ENCODE data around the gene IL1RN. TPM values are rescaled to one million over a fixed set of nuclear protein-coding genes. Genes with fewer than 3 reads are reported as not detected.

Gene IL1RN
- total RNA-seq, 1 experiment from 2014 or later, result 0.48 TPM

GRCh38 chr2:113156278-113157117, 29.1 kb downstream of the IL1RN start:
- DNase-seq (ENCODE audit: low read depth), result no peak

- DNase-seq (ENCODE audit: low read depth), result peak; percentile 23
Measured at GRCh38 chr2:113157118-113157896, 29.9 kb downstream of the IL1RN start.

DNA sequence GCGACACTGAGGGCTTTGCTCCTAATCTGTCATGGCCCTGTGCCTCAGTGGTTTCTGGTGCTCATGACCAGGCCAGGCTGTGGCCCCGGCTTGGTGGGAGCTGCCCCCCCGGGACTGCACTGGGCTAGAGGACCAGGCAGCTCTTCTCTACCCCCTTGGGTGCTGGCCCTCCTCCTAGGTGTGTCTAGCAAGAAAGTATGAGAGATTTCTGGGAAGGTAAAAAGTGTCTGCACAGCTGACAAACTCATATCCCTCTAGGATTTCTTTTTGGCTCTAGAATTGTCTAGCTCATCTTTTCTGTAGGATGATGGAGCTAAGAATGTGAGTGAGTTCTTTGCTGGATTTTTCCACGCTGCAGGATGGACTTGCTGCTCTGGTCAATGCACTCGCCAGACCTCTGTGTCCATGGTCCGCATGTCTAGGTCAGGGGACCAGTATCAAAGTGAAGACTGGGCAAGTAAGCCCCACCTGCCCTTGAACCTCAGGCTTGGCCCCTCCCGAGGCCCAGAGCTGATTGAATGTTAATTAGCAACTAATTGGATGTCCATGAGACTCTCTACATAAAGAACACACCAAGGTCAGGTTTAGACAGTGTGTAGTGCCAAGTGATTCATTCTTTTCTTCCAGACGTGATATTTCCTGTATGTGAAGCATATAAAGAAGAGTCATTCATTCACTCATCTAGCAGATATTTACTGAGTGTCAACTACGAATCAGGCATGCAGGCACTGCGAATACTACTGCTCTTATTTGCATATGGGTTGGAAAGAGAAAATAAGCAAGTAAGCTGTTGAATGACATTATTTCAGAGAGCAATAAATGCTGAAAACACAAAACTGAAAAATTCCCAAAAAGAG, 30.7 kb downstream of the IL1RN start:
- DNase-seq (ENCODE audit: low read depth), result peak; percentile 39

DNA sequence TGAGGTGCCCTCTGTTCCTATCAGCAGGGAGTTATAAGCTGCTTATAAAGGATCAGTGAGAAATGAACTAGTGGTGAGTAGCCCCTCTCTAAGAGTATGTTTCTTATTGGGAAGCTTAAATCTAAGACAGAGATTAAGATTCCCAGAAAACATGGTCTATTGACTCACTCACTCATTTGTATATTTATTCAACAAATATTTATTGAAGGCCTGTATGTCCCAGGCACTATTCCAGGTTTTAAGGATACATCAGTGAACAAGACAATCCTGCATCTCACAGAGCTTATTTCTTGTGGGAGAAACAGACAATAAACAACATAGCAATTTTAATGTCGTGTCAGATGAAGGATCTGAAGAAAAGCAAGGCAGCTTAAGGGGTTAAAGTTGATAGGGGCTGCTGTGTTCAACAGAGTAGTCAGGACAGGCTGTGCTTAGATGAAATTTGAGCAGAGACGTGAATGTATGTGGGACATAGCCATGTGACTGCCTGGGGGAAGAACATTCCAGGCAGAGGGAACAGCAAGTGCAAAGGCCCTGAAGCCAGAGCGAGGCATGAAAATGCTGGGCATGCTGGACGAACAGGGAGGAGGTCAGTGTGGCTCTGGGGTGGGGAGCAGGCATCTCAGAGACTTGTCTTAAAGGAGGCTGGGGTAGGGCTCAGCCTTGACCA, 31.6 kb downstream of the IL1RN start:
- DNase-seq (ENCODE audit: low read depth), result peak; percentile 11

GRCh38 chr2:113160248-113160647, 32.9 kb downstream of the IL1RN start:
- DNase-seq (ENCODE audit: low read depth), result no peak

DNA sequence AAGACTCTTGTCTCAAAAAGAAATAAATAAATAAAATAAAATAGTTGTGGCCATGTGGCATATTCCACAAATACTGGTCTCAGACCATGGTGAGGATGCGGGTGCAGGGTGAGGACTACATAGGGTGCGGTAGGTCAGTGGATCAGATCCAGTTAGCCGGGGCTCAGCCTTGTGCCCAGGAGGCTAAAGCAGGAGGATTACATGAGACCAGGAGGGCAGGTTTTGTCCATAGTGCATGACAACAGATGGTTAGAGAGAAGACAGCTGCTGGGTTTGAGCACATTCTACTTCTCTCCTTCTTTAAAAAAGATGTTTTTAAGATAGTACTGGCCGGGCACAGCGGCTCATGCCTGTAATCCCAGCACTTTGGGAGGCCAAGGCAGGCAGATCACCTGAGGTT, 33.6 kb downstream of the IL1RN start:
- no peak for DNase-seq (ENCODE audit: low read depth)

DNA sequence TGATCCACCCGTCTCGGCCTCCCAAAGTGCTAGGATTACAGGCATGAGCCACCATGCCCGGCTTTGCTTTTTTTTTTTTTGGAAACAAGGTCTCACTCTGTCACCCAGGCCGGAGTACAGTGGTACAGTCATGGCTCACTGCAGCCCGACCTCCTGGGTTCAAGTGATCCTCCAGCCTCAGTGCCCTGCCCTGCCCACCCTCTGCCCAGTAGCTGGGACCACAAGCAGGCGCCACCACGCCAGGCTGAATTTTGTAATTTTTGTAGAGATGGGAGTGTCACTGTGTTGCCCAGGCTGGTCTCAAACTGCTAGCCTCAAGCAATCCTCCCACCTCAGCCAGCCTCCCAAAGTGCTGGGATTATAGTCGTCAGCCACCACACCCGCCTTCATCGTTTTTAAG, 34.8 kb downstream of the IL1RN start:
- no peak for DNase-seq (ENCODE audit: low read depth)

DNA sequence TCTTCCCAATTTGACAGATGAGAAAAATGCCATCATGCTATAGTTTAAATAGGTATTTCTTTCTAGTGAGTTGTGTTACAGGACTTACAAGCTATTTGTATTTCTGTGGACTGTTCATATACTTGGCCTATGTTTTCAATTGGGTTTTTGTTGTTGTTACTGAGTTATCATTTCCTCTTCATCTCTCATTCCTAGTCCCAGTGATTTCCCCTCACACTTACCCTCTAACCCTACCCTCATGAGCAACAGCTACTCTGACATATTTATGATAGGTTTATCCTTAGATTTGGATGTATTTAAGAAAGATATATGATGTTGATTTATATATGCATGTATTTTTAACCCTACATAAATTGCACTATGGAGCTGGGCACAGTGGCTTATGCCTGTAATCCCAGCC, 35.5 kb downstream of the IL1RN start:
- DNase-seq (ENCODE audit: low read depth), result no peak

- DNase-seq (ENCODE audit: low read depth), result no peak
Measured at GRCh38 chr2:113164215-113164929, 37.0 kb downstream of the IL1RN start.

DNA sequence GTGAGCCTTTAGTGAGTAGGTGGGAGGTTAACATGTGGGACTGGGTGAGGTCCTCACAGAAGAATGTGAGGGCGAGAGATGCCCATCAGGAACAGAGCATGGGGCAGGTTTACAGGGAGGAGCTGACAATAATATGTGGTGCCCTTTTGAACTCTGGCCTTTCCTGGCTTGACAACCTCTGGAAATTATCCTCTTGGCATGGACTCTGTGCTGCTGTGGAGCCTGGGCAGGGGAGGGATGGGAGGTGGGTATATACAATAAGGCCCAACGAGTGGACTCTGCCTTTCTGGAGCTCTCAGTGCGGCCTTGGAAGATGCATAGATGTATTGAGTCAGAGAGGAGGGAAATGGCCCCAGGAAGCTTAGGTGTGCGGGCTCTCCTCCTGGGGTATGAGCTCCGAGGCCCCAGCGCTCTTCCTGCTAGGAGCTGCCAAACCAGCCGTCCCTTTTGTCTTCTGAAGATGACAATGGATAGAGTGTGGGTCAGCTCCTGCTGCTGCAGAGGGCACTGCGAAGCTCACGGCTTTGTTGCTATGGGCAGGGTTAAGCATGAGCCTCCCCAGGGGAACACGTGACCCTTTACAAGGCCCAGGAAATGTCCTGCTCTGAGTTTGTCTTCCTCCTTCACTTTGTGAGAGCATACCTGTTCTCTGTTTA, 37.7 kb downstream of the IL1RN start:
- no peak for DNase-seq (ENCODE audit: low read depth)

GRCh38 chr2:113166187-113166645, 38.8 kb downstream of the IL1RN start:
- DNase-seq (ENCODE audit: low read depth), result no peak

GRCh38 chr2:113167115-113167932, 39.9 kb downstream of the IL1RN start:
- DNase-seq (ENCODE audit: low read depth), result peak; percentile 46

- no peak for DNase-seq (ENCODE audit: low read depth)
Measured at GRCh38 chr2:113167962-113168340, 40.6 kb downstream of the IL1RN start.

DNA sequence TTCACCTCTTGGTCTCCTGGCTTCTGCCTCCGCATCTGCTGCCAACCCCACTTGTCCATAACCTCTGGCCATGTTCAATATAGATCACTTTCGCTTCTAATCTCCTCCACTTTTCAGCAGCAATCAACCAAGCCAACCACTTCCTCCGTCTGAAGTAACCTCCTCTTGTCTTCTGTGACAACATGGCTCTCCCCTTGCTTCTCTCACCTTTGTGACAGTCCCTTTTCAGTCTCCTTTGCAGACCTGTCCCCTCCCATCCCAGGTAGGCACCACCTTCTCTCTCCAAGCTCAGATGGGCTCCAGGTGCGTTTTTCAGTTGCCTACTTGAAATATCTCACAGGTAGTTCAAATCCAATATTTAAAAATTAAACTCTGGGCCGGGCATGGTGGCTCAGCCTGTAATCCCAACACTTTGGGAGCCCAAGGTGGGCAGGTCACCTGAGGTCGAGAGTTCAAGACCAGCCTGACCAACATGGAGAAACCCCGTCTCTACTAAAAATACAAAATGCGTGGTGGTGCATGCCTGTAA, 41.7 kb downstream of the IL1RN start:
- no peak for DNase-seq (ENCODE audit: low read depth)

DNA sequence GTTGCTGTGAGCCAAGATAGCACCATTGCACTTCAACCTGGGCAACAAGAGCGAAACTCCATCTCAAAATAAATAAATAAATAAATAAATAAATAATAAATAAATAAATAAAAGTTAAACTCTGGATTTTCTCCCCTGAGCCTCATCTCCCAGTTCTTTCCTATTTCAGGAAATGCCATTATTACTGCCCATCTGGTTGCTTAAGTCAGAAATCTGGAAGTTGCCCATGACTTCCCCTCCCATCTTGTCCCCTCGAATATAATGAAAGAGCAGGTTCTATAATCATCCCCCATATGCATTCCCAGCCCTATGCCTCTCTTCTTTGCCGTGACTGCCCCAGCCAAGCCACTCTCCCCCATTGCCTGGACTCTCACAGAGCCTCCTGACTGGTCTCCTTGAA, 42.2 kb downstream of the IL1RN start:
- no peak for DNase-seq (ENCODE audit: low read depth)

DNA sequence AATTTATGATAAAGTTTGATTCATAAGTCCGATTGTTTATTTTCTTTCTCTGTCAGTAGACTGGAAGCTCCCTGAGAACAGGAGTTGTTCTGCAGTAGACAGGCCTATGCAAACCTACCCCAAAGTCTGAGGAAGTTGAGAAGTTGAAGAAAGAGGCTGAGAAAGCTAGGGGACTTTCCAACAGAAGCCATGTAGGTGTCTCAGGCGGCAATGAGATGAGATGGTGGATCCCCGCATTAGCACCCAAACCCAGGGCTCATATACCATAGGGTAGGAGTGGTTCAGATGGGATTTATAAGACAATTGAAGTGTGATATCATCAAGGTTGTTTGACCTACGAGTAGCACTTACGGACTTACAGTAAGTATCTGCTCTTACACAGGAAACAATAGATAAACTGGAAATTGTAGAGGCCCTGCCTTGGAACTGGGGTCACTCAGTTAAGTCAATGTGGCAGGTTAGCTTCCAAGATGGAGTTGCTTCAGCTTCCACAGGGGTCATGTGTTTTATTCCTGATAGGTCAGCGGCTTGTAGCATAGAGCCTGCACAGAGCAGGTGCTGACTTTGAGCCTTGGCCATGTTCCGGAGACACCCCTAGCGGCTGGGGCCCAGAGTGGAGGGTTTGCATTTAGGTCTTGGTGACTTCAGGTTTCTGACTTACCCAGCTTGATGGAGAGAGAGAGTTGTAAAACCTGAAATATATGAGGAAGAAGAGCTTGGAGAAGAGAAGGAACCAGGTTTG, 44.1 kb downstream of the IL1RN start:
- DNase-seq (ENCODE audit: low read depth), result no peak

GRCh38 chr2:113172721-113173541, 45.5 kb downstream of the IL1RN start:
- DNase-seq (ENCODE audit: low read depth), result no peak

Measured in RPMI7951 (cell line).